GOT3 (cell line): Measurements from ENCODE around the gene DLG1.
A peak's percentile ranks its signal among the peaks of the same experiment; 100 is the strongest.

ENCODE experiments used
- DNase-seq: peaks from one replicate; lab custom pipeline; 2025; ENCODE audit warnings: mixed read lengths; lab: John Stamatoyannopoulos, UW

DLG1 gene

DNA sequence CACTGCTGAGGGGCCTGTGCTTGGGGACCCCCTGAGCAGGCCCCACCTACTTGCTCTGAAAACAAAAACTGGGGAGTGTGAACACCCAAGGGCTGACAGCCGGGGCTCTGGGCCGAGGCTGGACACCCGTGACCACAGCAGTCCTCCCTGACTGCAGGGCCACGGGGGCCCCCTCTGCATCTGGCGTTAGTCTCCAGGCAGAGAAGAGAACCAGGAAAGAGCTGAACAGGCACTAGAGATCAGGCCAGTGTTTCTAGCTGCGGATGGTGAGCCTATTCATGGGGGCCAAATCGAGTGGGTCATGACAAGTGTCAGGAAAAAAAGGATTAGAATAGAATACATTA lies 285.9 kb downstream of the DLG1 start:
- no peak for DNase-seq

DNA sequence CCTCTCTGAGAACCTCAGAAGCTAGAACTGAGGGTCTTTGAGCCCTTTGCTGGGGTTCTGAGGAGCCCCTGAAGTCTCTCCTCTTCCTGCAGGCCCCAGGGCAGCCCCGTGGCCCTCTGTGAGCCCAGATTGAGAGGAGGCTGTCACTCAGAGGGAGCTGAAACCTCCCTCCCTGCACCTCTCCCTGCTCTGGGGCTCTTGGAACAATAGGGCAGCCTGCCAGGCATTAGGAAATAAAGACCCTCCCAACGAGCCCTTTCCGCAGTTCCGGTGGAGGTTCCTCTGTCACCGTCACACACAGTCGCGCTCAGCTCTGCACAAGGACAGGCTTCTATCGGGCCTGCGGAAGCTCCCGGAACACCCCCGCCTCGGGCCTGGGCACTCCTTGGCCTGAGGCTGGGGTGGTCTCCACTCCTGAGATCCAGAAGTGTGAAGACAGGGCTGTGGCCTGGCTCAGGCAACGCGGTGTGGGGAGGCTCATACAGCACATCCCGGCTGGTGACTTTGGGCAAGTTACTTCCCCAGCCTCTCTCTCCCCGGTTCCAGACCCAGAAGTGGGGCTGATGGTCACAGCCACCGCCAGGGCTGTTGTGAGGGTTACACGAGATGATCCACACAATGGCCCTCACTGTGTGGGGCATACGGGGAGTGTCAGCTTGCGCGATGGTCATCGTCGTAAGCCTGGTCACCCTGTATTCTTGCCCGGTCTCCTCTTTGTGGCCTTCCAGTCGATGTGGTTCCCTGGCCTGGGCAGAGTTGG lies 286.5 kb downstream of the DLG1 start:
- no peak for DNase-seq

DNA sequence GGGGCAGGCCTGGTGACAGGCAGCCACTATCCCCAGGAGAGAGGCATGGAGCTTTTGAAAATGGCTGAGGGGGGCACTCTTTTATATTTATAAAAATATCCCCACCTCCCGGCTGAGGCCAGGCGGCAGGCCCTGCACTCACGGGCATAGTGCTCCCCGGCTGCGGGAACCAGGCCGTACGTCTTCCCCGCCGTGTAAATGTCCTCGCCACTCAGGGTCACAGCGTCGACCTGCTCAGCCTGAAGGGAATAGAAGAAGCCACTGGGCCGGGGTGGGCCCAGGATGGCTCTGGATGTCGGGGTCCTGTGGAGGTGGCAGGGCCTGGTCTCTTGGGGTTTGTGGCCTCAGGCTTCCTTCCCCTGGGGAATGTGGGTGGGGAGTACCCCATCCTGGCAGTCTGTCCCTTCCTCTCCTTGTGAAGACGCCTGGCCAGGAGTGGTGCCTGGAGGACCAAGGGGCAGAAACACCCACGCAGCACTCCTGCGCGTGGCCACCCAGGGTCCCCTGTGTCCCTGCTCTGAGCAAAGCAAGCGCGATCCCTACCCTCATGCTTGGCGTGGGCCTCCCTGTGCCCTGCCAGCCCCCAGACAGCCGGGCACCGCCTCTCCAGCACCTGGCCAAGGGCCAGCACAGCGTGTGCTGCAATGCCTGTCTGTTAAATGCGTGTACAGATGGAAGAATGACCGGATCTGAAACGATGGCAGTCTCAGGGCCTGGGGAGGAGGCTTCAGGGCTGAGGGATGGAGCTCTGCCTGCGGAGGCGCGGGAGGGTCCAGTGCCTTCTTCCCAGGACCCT lies 287.7 kb downstream of the DLG1 start:
- no peak for DNase-seq

DNA sequence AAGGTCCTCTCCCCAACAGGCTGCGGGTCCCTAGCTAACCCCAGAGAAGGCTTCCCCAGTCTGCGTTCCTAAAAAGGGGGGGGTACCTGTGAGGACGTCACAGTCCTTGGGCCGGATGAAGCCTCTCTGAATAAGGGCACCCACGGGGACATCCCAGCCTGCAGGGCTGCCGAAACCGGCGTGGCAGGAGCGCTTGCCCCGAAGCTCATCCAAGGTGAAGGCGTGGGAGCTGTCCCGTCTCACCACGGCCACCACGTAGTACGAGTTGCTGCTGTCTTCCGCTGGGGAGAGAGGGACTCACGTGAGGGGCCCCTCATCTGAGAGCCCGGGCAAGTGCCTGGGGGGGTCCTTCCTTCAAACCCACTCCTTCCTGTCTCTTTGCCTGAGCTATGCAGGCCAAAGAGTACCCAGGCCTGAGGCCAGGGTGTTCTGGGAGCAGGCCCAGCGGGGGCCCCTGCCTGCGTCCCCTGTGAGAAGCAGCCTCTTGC lies 288.8 kb downstream of the DLG1 start:
- DNase-seq: no peak

DNA sequence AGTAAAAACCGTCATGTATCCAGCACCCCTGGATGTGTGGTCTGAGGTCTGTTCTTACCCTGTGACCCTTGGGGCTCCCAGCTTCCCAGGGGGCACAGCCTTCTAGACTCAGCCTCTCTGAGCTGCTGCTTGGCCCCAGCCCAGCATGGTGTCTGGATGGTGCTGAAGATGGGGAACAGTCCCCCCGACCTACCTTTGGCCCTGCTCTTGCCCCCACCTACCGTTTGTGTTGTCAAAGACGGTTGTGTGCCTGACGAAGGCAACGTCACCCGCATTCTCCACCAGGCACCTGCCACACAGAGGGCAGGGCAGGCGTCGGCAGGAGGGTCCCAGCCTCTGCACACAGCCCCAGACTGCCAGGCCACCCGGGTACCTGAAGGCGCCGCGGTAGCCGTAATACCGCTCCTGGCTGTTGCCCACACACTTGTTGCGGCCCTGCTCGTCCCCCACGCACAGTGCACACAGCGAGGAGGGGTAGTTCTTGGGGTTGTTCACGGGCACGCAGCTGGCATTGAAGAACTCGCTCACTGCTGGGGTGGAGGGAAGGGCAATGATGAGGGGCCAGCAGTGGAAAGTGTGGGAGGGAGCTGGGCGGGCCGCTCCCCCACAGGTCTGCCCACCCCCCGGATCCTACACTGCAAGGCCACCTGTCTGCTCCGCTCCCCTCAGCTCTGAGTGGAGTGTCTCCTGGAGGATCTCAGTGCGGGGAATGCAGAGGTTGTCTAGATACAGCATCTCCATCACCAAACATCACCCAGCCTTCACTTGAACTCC lies 289.8 kb downstream of the DLG1 start:
- DNase-seq: no peak

DNA sequence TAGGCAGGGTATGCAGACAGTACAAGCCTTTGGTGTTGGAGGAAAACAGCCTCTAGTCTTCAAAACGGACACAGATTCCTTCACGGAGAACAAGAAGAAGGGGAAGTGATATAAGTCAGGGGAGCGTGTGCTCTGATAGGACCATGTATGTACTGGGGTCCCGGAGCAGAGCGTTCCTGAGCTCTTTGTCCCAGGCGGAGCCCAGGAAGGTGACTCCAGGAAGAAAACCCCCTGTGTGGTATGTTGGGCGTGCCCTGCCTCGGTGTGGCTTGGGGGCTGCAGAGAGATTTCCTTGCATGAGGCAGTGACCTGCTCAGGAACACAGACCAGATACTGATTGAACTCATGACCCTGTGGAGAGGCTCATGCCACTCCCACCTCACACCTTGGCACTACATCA lies 290.5 kb downstream of the DLG1 start:
- DNase-seq: no peak

DNA sequence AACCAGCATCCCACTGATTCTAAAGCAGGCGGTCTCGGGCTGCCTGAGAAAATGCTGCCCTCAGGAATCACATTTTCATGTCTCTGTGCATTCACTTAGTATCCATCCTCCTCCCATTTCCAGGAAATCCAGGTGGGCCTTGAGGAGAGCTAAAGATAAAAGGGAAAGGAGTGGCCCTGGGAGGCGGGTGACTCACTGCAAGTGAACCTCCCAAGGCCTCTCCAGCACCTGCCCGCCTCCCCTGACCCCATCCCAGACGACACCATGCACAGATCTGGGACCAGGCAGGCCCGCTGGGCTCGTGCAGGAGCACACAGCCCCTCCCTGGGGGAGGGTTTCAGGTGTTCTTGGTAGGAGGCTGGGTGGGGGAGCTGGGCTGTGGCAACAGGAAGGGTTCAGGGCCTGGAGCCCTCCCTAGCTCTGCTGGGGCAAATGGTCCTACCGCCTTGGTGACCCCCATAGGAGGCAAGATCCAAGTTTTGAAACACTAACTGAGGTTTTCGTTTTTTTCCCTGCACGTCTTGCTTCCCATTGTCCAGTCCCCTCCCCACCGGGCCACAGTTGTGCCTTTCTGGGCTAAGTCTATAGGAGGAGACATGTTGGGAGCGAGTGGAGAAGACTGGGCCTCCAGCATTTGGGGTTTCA lies 291.0 kb downstream of the DLG1 start:
- DNase-seq: no peak

DNA sequence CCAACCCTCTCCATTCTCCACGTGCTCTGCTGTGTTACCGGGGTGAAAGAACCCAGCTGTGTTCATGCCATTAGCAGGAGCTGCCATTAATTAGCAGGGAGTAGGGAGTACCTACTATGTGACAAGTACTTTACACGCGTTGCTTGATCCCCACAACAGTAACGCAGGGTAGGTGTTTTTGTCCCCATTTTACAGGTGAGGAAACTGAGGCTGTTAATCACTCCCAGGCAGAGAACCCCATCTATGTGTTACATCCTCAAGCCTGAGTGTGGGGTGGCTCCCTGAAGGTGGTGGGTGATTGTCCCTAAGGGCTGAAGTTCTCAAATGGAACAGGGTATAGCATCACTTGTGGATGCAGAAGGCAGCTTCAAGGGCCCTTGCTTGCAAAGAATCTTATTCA lies 291.6 kb downstream of the DLG1 start:
- no peak for DNase-seq

DNA sequence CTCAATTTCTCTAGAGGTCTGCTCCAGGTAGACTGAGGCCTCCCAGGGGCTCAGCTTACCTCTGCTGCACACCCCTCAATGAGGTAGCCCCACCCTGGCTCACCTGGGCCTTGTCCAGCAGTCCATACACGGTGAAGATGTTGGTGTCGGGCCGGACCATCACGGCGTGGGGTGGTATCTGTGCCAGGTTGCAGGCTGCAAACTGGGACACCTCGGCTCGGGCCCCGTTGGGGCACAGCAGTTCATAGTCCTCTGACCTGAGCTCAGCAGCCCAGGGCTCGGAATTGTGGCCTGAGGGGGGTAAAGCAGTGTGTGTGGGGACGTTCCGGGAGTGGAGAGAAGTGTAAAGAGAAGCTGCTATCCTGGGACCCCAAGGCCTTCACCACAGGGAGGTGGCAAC lies 292.0 kb downstream of the DLG1 start:
- DNase-seq: no peak

DNA sequence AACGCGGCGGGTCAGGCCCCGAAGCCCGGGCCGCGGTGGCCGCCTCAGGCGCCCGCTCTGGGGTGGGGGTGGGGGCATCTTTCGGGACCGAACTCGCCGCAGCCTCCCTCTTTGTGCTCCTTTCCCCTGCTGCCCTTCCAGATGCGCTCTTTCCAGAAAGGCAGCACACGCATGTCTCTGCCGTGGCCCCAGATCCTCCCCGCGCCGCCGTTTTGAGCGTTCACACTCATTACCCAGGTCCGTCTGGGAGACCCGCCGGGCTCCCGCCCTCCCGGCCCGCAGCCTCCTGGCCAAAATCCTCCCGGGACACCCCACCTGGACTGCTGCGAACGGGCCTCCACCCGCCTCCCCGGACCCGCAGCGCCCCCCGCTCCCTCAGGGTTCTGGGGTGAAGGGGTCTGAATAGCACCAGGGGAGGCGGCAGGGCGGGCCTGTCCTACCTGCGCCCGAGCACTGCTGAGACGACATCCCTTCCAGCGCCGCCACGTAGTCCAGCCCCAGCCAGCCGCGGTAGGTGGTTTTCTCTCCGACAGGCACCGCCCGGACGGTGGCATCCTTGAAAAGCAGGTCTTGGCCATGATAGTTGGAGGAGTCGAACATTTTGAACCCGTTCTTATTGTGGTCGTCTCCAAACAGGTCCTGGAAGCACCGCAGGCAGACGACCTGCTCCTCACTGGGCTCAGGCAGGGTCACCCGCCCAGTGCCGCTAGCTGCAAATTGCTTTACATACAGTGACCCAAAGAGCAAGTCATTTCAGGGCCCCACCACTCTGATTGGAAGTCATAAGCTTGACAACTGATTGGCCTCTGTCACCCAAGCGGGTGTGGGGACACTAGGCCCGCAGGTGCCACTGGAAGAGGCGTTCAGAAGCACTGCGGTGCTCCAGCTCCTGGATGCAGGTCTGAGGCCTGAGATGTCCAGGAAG lies 294.7 kb downstream of the DLG1 start:
- DNase-seq: no peak

DNA sequence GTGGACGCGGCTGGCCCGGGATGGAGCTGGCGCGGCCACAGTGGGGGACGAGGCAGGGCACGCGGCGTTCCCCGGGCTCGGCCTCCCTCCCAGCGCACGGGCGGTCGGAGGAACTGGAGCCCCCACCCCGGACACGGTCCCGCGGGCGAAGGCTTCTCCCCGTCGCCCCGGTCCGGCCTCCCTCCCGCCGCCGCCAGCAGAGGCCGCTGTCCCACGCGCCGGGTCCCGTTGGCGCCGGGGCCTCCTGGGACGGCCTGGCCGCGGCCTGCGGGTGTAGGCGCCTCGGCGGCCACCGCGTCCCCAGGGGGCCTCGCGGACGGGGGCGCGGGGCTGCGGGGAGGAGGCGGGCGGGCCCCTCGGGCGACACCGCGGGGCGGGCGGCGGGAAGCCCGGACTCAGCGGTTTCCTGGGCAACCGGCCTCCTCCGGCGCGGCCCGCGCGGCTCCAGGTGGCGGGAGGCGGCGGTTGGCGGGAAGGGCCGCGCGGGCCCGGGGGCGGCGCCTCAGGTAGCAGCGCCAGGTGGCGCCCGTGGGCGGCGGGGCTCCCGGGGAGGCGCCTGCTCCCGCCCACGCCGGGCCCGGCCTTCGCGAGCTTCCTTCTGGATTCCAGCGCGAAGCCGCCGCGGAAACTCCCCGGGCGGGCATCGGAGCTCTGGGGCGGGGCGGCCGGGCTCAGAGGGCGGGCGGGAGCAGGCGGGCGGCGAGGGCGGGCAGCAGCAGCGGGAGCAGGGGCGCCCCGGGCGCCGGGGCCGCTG lies 295.5 kb downstream of the DLG1 start:
- peak; percentile 63 for DNase-seq

DNA sequence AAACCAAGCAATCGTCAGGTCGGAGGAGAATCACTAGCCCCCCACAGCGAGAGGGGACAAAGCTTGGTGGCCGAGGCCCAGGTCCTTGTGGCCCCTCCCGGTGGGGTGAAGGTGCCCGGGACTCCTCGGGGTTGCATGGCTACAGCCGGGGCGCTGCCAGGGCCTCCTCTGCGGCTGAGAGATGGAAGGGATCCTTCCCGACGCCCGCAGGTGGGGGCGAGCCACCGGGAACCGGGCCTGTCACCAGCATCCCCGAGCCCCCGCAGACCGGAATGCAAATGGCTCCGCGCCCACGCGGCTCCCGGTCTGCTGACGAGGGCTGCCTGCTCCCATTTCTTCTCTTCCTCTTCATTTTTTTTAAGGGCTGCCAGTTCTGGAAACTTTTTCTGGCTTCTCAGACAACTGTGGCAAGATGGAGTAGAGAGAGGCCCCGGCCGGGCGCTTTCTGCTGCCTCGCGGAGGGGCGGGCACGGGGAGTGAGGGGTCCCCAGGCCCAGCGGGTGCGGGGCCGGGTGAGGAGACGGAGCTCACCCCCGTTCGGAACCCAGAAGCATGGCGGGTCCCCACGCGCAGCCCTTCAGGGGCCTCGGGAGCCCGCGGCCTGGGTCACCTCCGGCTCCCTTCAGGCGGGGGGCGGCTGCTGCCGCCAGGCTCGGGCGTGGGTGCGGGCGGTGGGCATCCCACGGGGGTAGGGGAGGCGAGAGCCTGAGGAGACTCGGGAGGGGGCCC lies 296.3 kb downstream of the DLG1 start:
- DNase-seq: no peak

DNA sequence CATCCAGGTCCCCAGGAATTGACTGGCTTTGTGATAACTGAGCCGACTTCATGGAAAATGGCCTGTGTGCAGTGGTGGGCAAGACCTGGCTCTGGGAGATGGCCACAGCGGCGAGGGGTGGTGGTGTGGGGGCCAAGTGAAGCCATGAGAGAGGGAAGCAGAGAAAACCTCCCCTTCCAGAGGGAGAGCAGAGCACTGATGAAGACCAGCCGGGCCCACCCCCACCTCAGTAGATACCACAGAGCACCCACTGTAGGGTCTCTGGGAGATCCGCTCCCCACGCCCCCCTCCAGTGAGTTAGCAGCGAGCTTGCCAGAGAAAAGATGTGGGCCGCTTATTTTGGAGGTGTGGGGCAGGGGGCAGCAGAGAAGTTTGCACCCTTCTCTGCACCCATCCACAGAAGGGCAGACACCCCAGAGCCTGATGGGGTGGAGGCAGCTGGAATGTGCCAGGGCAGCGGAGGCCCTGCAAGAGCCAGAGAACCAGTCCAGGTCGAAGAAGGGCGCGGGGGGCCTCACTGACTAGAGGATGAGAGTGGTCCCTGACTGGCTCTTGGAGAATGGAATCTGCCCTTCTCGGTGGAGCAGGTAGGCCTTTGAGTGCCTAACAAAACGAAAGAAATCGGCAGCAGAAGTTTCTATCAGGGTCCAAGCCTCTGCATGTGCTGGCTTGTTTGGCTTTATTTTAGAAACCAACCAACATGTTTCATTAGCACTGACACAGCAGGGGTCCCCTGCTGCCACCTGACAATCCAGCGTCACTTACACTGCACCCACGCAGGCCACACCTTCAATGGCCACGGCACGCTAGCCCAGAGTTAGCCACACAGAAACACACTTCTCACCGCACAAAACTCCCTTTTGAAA lies 297.1 kb downstream of the DLG1 start:
- no peak for DNase-seq

DNA sequence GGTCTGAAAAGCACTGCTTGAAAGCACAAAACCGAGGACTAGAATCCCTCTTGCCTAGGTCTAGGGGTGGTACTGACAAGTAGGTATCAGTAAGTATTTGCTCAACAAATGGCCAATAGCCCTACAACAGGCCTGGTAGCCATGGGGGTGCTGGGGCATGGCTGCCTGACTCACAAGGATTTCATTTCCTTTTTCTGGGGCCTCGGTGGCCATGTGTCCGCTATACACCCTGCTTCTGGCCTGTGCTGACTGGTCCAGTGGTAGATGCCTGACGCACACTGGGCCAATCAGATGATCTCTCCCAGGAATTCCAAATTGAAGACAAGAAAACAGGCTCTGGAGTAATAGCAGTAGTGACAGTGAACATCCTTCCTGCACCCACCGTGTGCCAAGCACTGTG lies 298.2 kb downstream of the DLG1 start:
- DNase-seq: no peak

DNA sequence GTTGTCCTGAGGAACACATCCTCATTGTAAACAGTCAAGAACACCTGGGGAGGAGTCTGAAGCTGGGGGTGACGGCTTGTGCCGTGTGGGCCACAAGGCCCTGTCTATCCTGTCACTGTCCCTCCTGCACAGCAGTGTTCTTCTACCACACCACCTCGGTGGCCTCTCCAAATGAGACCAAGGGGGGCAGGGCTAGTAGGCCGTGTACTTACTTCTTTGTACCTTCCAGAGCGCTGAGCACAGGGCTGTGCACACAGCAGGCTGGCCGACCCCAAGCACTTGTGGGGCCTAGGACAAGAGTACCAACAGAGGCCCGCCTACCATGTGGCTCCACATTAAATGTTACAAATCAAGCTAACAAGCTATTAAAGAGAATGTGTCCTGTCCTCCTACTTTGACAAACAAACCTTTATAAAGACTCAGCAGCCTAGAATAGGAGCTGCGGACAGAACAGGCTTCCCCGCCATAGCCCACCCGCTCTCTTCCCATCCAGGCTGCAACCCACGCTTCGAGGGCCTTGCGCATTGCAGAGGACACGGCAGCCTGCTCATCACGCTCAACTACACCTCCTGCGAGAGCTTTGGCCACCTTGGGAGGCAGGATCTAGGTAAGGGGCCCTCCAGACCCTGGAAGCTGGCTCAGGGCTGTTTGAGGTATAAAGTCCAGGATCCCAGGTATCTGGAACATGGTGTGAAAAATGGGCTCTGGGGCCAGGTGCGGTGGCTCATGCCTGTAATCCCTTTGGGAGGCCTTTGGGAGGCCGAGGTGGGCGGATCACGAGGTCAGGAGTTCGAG lies 299.2 kb downstream of the DLG1 start:
- DNase-seq: no peak

DNA sequence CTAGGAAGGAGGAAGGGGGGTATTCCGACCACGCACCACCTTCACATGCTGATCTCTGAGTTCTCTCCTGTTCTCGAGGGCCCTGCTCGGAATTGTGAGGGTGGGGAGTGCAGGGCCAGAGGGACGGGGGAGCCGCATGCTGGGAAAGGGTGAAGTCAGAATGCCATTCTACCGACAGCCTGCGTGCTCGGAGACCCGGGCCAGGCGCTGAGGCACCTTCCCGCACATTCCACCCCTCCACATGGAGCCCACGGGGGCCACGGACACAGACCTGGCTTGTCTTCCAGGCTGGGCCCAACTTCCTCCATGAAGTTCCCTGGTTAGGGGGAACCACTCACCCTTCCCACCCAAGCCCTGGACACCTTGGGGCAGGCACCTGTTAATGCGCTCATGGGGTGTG lies 301.1 kb downstream of the DLG1 start:
- DNase-seq: no peak

DNA sequence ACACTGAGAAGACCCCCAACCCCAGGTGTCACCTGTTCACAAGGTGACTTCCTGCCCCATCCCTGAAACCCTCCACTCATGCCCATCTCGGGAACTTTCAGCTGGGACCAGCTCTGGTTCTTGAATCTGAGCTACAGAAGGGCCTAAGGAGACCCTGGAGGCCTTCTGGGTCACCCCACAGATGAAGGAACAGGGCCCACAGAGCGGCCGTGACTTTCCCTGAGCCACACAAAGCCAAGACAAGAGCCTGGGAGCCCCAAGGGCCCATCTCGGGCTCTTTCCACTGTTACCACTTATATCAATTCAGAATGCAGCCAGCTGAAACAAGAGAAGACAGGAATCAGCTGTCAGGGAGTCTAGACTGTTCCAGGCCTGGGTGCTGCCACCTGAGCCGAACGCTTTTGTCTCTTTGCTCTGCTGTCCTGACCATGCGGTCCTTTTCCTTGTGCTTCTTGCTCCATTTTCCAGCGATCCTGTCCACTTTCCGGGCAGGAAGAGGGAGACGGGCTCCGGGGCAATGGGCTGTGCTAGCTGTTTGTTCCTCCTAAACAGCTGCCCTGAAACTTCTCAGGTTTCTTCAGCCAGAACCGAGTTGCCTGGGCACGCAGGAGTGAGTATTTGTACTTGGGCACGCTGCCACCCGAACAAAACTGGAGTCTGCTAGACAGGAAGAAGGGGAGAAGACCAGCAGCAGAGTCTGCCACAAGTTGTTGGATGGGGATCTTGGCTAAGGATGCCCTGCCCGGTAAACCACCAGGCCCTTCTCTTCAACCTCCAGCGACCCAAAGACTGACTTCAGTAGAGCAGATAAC lies 301.8 kb downstream of the DLG1 start:
- no peak for DNase-seq
